Measurements from ENCODE around the gene UPF2.

UPF2 gene

GRCh38 chr10:11881477-11882417 lies 160.9 kb downstream of the UPF2 start:
- DNase-seq, result no peak

GRCh38 chr10:11881030-11881476 lies 161.6 kb downstream of the UPF2 start:
- no peak for DNase-seq

- DNase-seq, result no peak
Observed at GRCh38 chr10:11880151-11881029, 162.2 kb downstream of the UPF2 start.

DNA sequence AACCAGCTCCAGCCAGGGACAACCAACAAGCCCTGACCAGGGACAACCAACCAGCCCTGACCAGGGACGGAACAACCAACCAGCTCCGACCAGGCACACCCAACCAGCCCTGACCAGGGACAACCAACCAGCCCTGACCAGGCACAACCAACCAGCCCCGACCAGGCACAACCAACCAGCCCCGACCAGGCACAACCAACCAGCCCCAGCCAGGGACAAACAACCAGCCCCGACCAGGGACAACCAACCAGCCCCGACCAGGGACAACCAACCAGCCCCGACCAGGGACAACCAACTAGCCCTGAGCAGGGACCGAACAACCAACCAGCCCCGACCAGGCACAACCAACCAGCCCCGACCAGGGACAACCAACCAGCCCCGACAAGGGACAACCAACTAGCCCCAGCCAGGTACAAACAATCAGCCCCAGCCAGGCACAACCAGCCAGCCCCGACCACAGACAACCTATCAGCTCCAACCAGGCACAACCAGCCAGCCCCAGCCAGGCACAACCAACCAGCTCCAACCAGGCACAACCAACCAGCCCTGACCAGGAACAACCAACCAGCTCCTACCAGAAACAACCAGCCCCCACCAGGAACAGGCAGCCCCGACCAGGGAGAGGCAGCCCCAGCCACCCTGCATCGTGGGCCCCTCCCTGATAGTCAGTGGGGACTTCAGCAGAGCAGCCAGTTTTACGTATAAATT lies 163.1 kb downstream of the UPF2 start:
- no peak for DNase-seq

GRCh38 chr10:11878776-11879175 lies 163.8 kb downstream of the UPF2 start:
- no peak for DNase-seq

DNA sequence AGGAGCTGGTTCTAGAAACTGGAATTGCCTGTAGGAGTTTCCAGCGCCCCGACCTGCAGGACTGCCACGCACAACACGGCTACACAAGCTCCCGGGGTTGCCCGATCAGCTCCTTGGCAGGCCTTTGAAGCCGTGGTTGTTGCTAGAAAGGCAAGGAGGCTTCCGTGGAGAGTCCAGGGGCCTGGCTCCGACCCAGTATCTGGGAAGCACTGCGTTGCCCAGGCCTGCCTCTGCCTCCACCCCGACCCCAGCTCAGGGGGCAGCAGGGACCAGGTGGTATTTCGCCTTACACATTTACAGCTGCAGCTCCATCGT lies 165.1 kb downstream of the UPF2 start:
- no peak for DNase-seq

- no peak for DNase-seq
Observed at GRCh38 chr10:11876805-11877590, 165.6 kb downstream of the UPF2 start.

DNA sequence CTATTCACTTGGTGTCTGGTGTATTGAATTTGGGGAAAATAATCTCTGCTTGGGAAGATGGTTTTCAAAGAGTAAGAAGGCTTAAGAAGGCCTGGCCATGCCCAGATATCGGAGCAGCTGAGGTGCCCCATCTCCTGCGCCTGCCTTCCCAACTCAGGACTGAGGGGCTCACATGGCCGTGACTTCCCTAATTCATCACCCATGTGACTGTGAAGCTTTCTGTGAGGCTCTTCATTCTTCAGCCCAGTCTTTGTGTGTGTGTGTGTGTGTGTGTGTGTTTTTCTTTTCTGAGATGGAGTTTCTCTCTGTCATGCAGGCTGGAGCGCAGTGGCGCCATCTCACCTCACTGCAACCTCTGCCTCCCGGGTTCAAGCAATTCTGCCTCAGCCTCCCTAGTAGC lies 166.3 kb downstream of the UPF2 start:
- DNase-seq, result no peak

DNA sequence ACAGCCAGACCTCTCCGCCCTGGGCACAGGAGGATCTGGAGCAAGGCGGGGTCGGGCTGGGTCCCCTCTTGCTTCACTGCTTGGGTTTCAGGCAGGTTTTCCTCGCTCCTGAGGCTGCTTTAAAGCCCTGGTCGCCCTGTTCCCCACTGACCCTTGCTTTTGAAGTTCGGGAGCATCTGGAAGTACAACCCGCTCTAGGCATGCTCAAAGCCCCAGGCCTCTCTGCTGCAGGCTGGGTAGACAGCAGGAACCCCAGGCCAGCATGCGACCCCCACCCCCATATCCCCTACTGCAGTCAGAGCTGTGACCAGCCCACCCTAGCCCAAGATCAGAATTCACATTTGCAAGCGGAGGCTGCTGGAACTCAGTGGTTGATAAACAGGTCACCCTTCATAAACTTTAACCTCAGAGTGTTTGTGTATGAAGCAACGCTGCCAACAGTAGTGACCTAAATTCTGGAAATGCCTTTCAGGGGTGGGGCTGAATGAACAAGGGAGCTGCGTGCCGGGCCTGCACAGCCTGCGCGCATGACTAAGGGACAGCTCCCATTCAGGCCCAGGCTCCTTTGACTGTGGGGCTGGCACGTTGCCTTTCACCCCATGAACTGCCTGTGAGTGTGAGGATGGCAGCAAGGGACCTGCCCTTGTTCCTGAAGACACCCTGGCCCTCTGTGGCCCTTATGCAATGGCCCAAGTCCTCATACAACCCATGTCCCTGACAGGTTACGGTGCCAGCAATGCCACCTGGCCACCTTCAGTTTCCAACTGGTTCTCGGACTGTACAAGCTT lies 166.9 kb downstream of the UPF2 start:
- DNase-seq, result no peak

GRCh38 chr10:11874568-11875493 lies 167.8 kb downstream of the UPF2 start:
- peak; percentile 70 for DNase-seq

DNA sequence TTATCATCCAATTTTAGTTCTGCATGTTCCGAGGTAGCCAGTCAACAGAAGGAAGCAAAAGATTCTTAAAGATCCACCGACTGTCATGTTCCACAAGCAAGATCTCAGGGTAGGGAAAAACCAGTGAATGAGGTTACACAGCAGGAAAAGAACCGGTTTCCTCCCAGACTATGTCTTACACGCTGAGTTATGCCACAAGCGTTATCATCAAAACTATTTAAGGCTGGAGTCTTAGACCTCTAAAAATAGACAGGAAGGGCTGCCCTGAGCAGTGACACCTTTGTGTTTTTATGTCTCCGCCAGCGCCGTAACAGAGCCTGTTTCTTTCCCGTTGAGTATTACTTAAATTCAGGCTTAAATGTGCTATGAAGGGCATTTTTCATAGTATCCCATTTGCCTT lies 171.1 kb downstream of the UPF2 start:
- no peak for DNase-seq

GRCh38 chr10:11870900-11871400 lies 171.7 kb downstream of the UPF2 start:
- DNase-seq, result no peak

- no peak for DNase-seq
Observed at GRCh38 chr10:11870461-11870780, 172.2 kb downstream of the UPF2 start.

All from stimulated activated CD4-positive, alpha-beta T cell treated with anti-CD3 and anti-CD28 coated beads, Interleukin-15, amount 100 ng/mL, for 24 hours (primary cell).